Heart left ventricle (tissue), 16 donors: ENCODE results near the gene SORBS1. TPM values are rescaled to one million over a fixed set of nuclear protein-coding genes. Genes with fewer than 3 reads are reported as not detected.

Experiments used
- ATAC-seq, 4 donors: fragments of 200-7000 bp; cut with Tn5 transposase; one replicate each; pipeline ENCODE4 v1.9.1; 2020 to 2022; ENCODE audit warnings: moderate library complexity in 4 of 4, mild to moderate bottlenecking in 3 of 4, moderate number of reproducible peaks in 1 of 4
- DNase-seq, 5 donors: peaks; one replicate each; pipeline ENCODE4 v3.0.0-alpha.2; 2020
- H3K27ac ChIP-seq, 12 donors: fragments of 200-600 bp; sonication (generic) in 4 of 12; one replicate each; pipeline versions ENCODE4 v1.5.0 to v1.8.0; 2016 to 2022; ENCODE audit warnings: mild to moderate bottlenecking in 2 of 12
- H3K27me3 ChIP-seq, 9 donors: fragments of 200-600 bp; sonication (generic) in 2 of 9; one replicate each; pipeline versions ENCODE4 v1.5.1 to v1.8.0; 2016 to 2022; ENCODE audit warnings: mild to moderate bottlenecking in 3 of 9
- H3K36me3 ChIP-seq, 9 donors: fragments of 200-600 bp; sonication (generic) in 2 of 9; one replicate each; pipeline versions ENCODE4 v1.5.0 to v1.8.0; 2018 to 2022; ENCODE audit warnings: mild to moderate bottlenecking in 2 of 9
- H3K4me1 ChIP-seq, 12 donors: fragments of 200-600 bp; sonication (generic) in 4 of 12; one replicate each; pipeline versions ENCODE4 v1.5.0 to v1.8.0; 2016 to 2022; ENCODE audit warnings: mild to moderate bottlenecking in 3 of 12
- H3K4me3 ChIP-seq, 12 donors: fragments of 200-600 bp; sonication (generic) in 4 of 12; one replicate each; pipeline versions ENCODE4 v1.5.0 to v1.8.0; 2017 to 2022; ENCODE audit warnings: mild to moderate bottlenecking in 9 of 12, moderate library complexity in 4 of 12
- H3K9me3 ChIP-seq, 12 donors: fragments of 200-600 bp; sonication (generic) in 4 of 12; one replicate each; pipeline versions ENCODE4 v1.5.0 to v1.8.0; 2016 to 2022; ENCODE audit warnings: mild to moderate bottlenecking in 1 of 12
- POLR2A ChIP-seq, 2 donors: fragments of 450-650 bp; IDR thresholded peaks; one replicate each; pipeline ENCODE4 v1.6.1; 2017; ENCODE audit warnings: antibody characterized with exemption in 2 of 2, mild to moderate bottlenecking in 2 of 2, moderate library complexity in 2 of 2
- WGBS, 4 donors: extraction: QIAGEN DNeasy Blood & Tissue Kit in 2 of 4; methylation state at CpG; one replicate each; pipeline versions ENCODE4 v1.1.5 to v1.1.7; 2013 to 2018; 5-methylcytosine and 5-hydroxymethylcytosine counted together
- intact Hi-C, 10 donors: fragments of 100-400 bp; cut with DNase I; formaldehyde crosslinking; loops; one replicate each; pipeline versions ENCODE4 v1.11.1 to v1.14.2; 2022
- polyA plus RNA-seq, 2 donors: library from polyadenylated mRNA; stranded (reverse); fragments of 200-250 nt; gene quantifications; one replicate each; pipeline ENCODE4 v1.2.3, GENCODE V29; 2013
- total RNA-seq, 9 donors: library from RNA; depleted of rRNA in 2 of 9; stranded (reverse); fragments of >200 nt in 2 of 9; fragmentation: NEBNext Ultra II Directional in 3 of 9; extraction: Animal tissue kit (Norgen Biotek cat#: 25700) in 3 of 9; gene quantifications; one replicate each; pipeline versions ENCODE4 v1.1.0 to v1.2.4, GENCODE V29; 2016 to 2023
- TF ChIP-seq, protein P1 (sequence below), 12 donors: fragments of 200-600 bp; sonication (generic) in 4 of 12; IDR thresholded peaks; one replicate each; pipeline versions ENCODE4 v1.5.0 to v1.8.0; 2018 to 2022; ENCODE audit warnings: antibody characterized with exemption in 12 of 12, mild to moderate bottlenecking in 5 of 12
- donor health status: ischemic (EF 13 %, LVEDD 7.1; RV severe dilation, severe dysfunction).
- donor health status: healthy with polysubstance abuse.
- donor health status: DM: no; HTN: yes; CAD: no.
- donor health status: DM: no; HTN: no; CAD: no.
- donor health status: ischemic (EF 25% LVEDD 6.9; RV normal size, moderate dysfunction).
- donor health status: ischemic (EF 25% LVEDD 5.7; RV mildly dilated, moderate dysfunction).
- donor health status: healthy.
- donor health status: DM: yes; HTN: yes; CAD: no.
- donor health status: ischemic (EF 35%, LVEDD 5.7; RV mildly dilated, moderate dysfunction).
- donor health status: nonischemic (EF 11% LVEDD 7.7; RV severe dilation, severe dysfunction).
- donor health status: DM: yes; HTN: yes; CAD: no.
- donor health status: PGD.
- donor health status: ischemic (EF 29% LVEDD 5.4; RV normal size, mild dysfunction).
- donor health status: nonischemic (EF 23%, LVEDD 6.1; RV moderate dilation, normal function).

The SORBS1 gene
- total and polyA plus RNA-seq, 11 donors: 355 to 1,440 (median 886) TPM

DNA sequence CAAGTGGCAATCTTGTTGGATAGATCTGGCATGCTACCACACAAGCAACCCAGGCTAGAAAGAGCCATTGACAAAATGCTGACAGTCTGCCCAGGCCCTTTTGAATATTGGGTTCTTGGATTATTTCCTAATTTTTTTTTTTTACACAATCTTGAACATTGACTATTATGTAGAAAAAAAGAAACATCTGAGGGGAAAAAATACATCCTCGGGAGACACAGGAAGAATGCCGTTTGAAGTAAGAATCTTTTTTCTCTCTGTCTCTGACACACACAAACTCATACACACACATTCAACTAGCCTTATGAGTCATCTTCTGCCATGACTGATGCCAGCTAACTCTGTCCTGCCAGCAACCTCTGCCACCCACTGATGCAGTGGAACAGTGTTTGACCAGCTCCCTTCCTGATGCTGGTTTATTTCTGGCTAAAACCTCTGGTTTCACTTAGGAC lies 47.2 kb downstream of the SORBS1 start:
- no peaks in the 10 kb centered on the region for H3K36me3 ChIP-seq
- peak overlapping the region; percentile 53 to 91 (median 75) for H3K27ac ChIP-seq
- ATAC-seq (peak; percentile 42 to 77 (median 70)), DNase-seq (peak in 4 of 5 donors; percentile 44 to 72 (median 53))
- TF ChIP-seq, protein P1, sequence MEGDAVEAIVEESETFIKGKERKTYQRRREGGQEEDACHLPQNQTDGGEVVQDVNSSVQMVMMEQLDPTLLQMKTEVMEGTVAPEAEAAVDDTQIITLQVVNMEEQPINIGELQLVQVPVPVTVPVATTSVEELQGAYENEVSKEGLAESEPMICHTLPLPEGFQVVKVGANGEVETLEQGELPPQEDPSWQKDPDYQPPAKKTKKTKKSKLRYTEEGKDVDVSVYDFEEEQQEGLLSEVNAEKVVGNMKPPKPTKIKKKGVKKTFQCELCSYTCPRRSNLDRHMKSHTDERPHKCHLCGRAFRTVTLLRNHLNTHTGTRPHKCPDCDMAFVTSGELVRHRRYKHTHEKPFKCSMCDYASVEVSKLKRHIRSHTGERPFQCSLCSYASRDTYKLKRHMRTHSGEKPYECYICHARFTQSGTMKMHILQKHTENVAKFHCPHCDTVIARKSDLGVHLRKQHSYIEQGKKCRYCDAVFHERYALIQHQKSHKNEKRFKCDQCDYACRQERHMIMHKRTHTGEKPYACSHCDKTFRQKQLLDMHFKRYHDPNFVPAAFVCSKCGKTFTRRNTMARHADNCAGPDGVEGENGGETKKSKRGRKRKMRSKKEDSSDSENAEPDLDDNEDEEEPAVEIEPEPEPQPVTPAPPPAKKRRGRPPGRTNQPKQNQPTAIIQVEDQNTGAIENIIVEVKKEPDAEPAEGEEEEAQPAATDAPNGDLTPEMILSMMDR (IDR thresholded peaks at IDR 0.05): no peak
- TF ChIP-seq POLR2A (IDR thresholded peaks at IDR 0.05): no peak
- intact Hi-C loops: loop anchor here in 2 of 10 donors (5.0 kb wide), 1 partner anchor 43 kb away; no protein-coding TSS in a partner anchor
- no peaks in the 10 kb centered on the region for H3K27me3 ChIP-seq
- WGBS, 4 donors: 14 to 21% (median 20%) methylated on average over 2 of the region's 2 CpGs
- no peaks in the 10 kb centered on the region for H3K9me3 ChIP-seq
- no peak overlapping the region for H3K4me3 ChIP-seq
- H3K4me1 ChIP-seq: peaks cover 16 to 99% (median 74%) of the 10 kb centered on the region in 12 donors

DNA sequence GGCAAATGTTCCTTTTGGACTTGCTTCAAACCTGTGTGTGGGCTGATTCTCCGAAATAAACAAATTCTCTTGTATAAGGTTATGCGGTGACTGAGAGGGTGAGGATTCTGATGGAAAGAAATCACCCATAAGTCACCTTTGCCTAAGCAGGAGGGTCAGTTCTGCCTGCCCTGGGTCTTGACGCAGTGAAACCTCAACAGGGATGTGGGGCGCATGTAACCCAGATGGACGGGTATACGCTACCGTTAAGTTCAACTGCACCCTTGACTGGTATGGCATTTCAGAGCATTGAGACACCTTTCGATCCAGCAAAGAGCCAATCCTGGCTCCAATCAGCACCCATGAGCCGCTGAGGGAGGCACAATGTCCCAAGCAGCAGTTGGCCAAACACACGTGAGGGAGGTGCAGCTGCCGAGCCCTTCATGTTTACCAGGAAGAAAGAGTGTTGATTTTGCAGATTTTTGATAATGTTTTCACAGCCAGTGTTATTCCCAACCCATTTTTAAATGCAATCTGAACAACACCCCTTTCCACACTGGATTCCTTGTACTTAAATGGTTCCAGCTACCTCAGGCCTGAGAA lies 48.1 kb downstream of the SORBS1 start:
- no peak for DNase-seq
- intact Hi-C loops: loop anchor here in 2 of 10 donors (5.0 kb wide), 1 partner anchor 44 kb away; no protein-coding TSS in a partner anchor
- WGBS, 4 donors: 67 to 75% (median 70%) methylated on average over 11 of the region's 11 CpGs
- Histone ChIP-seq H3K9me3 (no peaks in the 10 kb centered on the region), H3K36me3 (no peaks in the 10 kb centered on the region), H3K27me3 (no peaks in the 10 kb centered on the region), H3K27ac (peak overlapping the region; percentile 53 to 91 (median 75)), H3K4me3 (no peak overlapping the region), H3K4me1 (peaks cover 16 to 99% (median 73%) of the 10 kb centered on the region in 12 donors)
- no peak for TF ChIP-seq POLR2A (IDR thresholded peaks at IDR 0.05)
- TF ChIP-seq, protein P1 (IDR thresholded peaks at IDR 0.05): no peak
- ATAC-seq: no peak

DNA sequence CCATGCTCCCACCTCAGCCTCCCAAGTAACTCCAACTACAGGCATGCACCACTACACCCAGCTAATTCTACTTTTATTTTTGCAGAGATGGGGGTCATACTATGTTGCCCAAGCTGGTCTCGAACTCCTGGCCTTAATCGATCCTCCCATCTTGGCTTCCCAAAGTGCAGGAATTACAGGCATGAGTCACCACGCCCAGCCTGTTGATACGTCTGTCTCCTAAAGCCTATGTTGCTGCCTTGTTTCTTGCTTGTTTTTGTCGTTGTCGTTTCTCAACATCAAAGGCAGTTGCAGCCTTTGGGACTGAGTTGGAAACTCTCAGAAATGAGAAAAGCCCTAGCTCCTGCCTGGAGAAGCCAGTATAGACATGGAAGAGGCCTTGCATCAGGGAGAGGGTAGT lies 49.9 kb downstream of the SORBS1 start:
- TF ChIP-seq, protein P1 (IDR thresholded peaks at IDR 0.05): no peak
- Histone ChIP-seq H3K9me3 (no peaks in the 10 kb centered on the region), H3K36me3 (no peaks in the 10 kb centered on the region), H3K4me1 (peaks cover 13 to 99% (median 65%) of the 10 kb centered on the region in 12 donors), H3K27ac (peak overlapping the region in 11 of 12 donors; percentile 19 to 91 (median 74)), H3K27me3 (no peaks in the 10 kb centered on the region), H3K4me3 (no peak overlapping the region)
- intact Hi-C loops: loop anchor here in 3 of 10 donors (2.0 to 5.0 kb wide), 2 partner anchors 46 to 47 kb away; no protein-coding TSS in a partner anchor
- DNase-seq: no peak
- 64 to 80% (median 77%) methylated on average over 6 of the region's 6 CpGs for WGBS, 4 donors
- ATAC-seq: no peak

DNA sequence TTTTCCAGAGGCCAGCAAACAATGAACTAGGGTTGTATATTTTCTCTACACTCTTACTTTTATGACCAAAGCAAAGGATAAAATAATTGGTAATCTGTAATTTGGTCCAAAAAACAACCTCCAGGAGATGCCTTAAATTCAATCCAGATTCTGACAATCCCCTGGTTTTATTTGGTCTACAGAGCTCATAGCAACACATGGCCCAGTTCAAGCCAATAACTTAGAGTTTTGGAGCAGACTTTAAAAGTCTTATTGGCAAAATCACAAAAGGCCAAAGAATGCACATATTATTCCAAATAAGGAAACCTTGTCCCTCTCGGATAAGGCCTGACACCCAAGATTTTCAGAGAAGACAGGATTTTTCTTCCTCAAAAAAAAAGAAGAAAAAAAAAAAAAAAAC lies 51.9 kb downstream of the SORBS1 start:
- no peaks in the 10 kb centered on the region for H3K36me3 ChIP-seq
- TF ChIP-seq POLR2A (IDR thresholded peaks at IDR 0.05): no peak
- TF ChIP-seq, protein P1 (IDR thresholded peaks at IDR 0.05): no peak
- no peak for ATAC-seq
- no peaks in the 10 kb centered on the region for H3K9me3 ChIP-seq
- WGBS, 4 donors: 28 to 58% (median 39%) methylated on average over 1 of the region's 1 CpG
- peak overlapping the region in 5 of 12 donors; percentile 3 to 21 (median 12) for H3K4me3 ChIP-seq
- H3K27me3 ChIP-seq: no peaks in the 10 kb centered on the region
- intact Hi-C loops: loop anchor here in 2 of 10 donors (2.0 to 10.0 kb wide), 2 partner anchors 28 to 46 kb away; no protein-coding TSS in a partner anchor
- no peak for DNase-seq
- peak overlapping the region; percentile 73 to 92 (median 85) for H3K27ac ChIP-seq
- H3K4me1 ChIP-seq: peaks cover 12 to 99% (median 68%) of the 10 kb centered on the region in 12 donors
